ELF-1 (cell line): ENCODE measurements around the gene MYL6B.
"Not testable (repeated sequence)": the region's sequence is repeated elsewhere in the genome, so short reads cannot be mapped to it uniquely, and the experiment has no call there.

Experiments
- DNase-seq: peaks from one replicate; pipeline ENCODE4 v3.0.0-alpha.2; 2016; ENCODE audit warnings: low read depth, low spot score

Gene MYL6B

DNA sequence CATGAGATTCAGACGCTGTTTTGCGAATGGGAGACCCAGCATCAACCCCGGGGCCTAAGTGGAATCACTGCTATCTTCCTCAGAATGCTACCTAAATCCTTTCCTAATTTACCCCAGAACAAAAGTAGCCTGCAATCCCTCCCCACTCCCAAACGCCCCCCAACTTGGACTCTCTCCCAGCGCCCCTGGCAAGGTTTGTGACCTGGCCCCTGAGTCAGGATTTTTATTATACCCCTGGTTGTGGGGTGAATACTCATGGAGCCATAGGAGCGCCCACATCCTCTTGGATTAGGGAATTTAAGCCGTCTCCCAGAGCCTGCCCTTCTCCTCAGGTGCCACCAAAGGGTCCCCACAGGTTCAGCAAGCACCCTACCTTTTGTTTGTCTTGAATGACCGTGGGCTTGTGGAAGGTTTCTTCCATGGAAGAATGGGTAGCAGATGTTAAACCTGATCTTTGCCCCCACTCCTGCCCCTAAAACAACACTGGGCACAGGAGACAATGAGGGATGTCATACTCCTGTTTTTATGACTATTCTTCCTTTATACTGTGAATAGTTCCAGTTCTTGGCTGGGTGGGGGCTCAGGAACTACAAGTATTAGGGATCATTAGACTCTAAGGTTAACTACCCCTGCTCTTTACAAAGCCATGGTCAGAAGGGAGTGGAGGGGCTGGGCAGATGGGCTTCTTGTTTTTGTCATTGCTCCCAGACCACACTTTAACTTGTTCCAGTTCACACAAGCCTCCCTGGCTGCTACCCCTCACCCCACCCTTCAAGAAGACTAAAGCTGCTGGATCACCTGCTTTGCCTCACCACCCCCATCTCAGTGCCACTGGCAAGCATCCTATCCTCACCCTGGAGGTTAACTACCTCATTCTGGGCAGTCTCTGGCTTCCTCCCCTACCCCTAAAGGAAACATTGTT lies 630 bp downstream of the MYL6B start:
- DNase-seq, result no peak

DNA sequence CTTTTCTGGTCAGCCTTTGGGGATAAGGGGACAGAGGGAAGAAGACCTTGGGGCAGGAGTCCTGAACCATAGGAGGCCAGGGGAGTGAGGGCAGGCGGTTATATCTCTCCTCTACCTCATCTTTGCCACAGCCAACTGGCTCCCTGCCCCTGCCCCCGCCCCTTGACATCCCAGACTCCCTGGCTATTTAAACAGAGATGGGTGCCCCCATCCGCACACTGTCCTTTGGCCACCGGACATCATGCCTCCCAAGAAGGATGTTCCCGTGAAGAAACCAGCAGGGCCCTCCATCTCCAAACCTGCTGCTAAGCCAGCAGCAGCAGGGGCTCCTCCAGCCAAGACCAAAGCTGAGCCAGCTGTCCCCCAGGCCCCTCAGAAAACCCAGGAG lies 1.3 kb downstream of the MYL6B start:
- no peak for DNase-seq

DNA sequence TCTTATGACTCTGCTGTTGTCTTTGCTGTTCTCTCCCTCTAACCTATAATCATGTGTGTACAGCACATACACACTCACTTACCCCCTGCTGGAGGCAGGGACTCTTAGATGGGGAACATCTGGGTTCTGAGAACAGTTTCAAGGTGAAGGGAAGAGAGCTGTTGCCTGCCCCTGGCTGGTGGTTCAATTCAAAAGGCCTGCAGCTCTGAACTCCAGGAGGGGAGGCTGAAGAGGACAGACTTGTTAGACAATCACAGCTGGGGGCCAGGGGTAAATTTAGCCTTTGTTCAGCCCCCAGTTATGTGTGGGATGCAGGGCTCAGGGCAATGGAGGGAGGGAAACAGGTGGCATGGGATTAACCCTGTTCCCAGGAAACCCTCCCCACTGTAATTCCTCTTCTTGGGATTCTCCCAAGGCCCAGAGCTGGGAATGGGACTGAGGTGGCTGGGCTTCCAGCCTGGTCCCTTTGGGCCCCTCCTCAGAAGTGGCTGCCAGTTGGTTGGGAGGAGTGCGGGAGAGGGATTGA lies 1.9 kb downstream of the MYL6B start:
- no peak for DNase-seq

DNA sequence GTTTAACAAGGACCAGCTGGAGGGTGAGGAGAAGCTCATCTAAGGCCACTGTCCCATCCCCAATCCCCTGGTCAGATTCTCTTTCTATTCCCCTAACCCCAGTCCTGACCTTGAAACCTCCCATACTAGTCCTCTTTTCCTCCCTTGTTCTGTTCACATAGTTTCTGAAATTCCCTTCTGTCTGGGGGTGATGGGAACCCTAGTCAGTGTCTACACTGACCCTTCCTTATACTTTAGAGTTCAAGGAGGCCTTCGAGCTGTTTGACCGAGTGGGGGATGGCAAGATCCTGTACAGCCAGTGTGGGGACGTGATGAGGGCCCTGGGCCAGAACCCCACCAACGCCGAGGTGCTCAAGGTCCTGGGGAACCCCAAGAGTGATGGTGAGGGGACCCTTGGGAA lies 2.4 kb downstream of the MYL6B start:
- DNase-seq, result no peak

DNA sequence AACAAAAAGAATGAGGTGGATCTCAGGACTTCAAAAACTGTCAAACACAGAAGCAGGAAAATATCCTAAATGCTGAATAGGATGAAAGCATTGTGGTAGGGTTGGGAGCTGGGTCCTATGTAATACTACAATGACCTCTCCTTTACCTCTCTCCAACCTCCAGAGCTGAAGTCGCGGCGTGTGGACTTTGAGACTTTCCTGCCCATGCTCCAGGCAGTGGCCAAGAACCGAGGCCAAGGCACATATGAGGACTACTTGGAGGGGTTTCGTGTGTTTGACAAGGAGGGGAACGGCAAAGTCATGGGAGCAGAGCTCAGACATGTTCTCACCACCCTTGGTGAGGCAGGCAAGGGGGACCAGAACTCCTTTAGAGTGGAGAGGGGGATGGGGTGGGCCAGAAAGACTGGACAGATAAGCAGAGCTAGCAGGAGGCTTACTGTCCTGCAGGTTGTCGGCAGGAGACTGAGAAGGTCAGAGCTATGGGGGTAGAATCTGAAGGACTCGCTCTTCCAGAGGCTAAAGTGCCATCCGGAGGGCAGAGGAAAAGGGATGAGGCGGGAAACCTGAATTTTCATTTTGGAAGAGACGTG lies 3.0 kb downstream of the MYL6B start:
- no peak for DNase-seq

DNA sequence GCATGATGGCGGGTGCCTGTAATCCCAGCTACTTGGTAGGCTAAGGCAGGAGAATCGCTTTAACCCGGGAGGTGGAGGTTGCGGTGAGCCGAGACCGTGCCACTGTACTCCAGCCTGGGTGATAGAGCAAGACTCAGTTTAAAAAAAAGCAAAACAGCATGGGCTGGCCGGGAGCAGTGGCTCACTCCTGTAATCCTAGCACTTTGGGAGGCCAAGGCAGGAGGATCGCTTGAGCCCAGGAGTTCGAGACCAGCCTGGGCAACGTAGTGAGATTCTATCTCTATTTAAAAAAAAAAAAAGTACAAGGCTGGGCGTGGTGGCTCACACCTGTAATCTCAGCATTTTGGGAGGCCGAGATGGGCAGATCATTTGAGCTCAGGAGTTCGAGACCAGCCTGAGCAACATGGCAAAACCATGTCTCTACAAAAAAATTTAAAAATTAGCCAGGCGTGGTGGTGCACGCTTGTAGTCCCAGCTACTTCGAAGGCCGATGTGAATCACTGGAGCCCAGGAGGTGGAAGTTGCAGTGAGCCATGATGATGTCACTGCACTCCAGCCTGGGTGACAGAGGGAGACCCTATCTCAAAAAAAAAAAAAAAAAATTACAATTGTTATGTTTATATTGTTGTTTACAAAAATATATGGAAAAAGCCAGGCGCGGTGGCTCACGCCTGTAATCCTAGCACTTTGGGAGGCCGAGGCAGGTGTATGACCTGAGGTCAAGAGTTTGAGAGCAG lies 4.2 kb downstream of the MYL6B start:
- not testable (repeated sequence) for DNase-seq

DNA sequence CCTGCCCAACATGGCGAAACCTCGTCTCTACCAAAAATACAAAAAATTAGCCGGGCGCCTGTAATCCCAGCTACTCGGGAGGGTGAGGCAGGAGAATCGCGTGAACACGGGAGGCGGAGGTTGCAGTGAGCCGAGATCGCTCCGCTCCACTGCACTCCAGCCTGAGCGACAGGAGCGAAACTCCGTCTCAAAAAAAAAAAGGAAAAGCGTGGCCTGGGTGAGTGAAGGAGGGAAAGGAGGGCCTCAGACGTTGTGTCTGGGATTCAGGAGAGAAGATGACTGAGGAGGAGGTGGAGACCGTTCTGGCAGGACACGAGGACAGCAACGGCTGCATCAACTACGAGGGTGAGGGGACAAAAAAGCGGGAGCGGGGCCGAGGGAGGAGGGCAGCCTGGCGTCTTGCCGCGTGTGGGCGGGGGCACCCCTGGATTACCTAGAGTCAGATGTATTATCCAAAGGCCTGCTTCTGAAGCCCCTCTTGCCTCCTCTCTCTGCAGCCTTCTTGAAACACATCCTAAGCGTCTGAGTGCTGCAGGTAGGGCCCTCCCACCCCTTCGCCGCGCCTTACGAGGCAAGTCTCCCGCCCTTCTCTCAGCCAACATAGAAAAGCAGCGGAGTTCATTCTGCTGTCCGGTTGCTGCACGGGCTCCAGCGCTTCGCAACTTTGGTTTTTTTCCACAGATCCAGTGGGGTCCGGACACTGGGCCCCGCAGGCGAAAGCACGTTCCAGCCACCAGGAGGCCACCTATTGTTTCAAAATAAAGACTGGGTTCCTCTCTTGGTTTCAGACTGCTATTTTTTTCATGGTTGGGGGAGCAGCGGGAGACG lies 5.0 kb downstream of the MYL6B start:
- DNase-seq, result peak; percentile 93

DNA sequence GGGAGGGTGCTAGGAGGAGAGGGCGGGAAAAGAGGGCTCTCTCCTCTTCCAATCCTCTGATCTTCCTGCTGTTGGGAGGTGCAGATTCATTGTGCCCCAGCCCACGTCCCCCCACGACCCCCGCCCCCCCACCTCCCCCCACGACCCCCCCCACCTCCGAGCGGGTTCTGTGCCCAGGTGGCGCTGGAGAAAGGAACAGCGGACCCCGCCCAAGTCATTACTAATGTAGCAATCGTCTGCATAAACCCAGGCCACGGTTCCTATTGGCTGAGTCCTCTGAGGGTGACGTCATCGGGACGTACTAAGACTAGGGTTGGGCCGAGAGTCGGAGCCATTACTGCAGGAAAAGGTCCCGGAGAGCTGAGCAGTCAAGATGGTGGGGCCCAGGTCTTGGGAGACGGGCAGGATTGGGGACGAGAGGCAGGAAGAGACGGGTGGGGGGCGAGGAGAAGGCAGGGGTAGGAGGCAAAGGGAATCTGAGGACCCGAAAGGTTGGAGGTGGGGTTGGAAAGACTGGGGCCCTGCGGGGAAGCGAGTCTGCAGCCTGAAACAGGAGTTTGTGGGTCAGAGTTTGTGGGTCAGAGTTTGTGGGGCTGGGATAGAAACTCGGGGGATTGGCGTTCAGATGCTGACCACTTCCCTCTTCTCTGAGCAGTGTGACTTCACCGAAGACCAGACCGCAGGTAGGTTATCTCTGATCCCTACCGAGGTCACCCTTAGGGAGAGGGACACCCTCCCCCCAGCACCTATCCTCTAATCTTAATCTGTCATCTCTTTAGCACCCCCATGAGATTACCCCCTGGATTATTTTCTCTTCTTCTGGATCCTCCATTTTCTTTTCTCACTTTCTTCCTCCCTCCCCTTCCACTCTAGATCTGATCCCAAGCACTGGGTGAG lies 5.9 kb downstream of the MYL6B start, which contains the start of gene MYL6:
Gene MYL6, plus strand, starts transcription at position 331 of the 897 bp plus-strand sequence. Its CDS starts 43 bp downstream, at position 374.
- peak; percentile 95 for DNase-seq

DNA sequence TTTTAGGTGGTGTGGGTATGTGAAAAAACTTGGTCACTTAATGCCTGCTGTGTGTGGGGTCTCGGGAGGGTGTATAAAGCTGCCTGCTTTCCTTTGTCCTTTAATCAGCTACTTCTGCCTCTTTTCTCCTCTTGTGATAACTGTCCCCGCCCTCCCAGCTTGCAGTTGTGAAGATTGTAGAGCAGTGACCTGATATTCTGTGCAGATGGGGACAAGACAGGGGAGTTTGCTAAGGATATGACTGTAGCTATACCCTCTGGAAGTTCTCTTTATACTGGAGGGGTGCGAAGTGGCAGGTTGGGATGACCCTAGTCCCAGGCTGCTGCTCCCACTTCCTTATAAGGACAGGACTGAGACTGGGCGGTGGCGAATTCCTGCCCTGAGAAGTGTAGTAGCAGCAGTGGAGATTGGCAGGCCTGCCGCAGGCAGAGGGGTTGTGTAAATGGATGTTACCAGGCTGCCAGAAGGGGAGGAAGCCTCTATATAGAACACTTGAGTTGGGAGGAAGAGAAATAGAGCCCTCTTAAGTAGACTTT lies 6.6 kb downstream of the MYL6B start:
- DNase-seq, result peak; percentile 91

DNA sequence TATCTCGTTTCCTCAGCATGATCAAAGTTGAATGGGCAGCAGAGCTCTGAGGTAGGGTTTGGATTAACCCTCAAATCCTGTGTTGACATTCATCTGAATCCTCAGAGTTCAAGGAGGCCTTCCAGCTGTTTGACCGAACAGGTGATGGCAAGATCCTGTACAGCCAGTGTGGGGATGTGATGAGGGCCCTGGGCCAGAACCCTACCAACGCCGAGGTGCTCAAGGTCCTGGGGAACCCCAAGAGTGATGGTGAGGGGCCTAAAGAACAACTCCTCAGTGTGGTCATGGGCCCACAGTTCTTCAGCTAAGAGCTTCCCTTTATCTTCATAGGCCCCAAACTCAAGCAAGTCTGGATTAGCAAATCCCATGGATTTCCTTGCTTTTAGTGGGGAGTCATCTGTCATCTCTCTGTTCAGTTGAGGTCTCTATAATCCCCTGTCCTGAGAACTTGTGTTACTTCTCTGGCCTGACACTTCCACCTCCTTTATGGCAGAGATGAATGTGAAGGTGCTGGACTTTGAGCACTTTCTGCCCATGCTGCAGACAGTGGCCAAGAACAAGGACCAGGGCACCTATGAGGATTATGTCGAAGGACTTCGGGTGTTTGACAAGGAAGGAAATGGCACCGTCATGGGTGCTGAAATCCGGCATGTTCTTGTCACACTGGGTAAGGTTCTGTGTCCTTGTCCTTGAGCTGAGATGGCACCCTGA lies 7.2 kb downstream of the MYL6B start:
- DNase-seq, result no peak

DNA sequence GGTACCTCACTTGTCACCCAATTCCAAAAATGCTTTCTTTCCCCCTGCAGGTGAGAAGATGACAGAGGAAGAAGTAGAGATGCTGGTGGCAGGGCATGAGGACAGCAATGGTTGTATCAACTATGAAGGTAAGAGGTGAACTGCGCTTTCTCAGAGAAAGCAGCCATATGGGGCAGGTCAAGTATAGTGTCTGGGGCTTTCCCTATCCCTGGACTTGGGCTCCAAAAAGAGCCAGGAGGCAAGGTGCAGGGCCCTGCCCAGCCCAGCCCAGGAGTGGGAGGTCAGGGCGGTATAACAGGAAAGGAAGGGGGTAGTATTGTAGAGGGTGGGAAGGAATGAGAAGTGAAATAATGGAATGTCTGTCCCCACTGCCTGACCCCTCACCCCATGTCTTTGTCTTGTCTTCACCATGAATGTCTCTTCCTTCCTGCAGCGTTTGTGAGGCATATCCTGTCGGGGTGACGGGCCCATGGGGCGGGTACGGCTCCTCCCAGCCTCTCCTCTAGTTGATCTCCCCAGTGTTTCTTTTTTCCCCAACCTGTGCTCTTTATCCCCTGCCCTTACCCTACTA lies 7.9 kb downstream of the MYL6B start:
- DNase-seq, result peak; percentile 16

DNA sequence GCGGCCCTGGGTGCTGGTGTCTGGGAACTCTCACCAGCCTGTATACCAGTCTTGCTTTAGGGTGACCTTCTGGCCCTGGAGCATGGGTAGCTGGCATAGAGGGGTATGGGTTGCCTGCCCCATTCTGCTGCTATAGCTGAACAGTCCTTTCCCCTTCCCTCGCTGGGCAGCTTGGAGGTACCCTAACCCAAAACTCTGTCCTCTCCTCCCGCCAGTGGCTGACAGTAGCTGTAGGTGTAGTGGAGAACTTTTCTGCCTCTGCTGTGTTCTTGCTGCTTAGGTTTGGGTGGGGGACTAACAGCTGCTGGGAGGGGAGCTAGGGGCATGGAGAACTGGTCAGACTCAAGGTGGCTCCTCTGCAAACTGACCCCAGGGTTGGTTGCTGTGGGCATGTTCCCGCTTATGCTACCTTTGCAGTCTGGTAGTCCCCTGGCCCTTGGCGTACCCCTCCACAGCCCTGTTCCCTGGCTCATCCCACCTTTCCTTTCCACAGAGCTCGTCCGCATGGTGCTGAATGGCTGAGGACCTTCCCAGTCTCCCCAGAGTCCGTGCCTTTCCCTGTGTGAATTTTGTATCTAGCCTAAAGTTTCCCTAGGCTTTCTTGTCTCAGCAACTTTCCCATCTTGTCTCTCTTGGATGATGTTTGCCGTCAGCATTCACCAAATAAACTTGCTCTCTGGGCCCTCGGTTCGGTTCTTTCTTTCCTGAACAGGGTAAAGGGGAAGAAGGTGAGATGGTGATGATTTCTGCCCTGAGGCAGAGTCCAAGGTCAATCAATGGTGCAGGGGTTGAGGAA lies 8.7 kb downstream of the MYL6B start:
- peak; percentile 14 for DNase-seq

DNA sequence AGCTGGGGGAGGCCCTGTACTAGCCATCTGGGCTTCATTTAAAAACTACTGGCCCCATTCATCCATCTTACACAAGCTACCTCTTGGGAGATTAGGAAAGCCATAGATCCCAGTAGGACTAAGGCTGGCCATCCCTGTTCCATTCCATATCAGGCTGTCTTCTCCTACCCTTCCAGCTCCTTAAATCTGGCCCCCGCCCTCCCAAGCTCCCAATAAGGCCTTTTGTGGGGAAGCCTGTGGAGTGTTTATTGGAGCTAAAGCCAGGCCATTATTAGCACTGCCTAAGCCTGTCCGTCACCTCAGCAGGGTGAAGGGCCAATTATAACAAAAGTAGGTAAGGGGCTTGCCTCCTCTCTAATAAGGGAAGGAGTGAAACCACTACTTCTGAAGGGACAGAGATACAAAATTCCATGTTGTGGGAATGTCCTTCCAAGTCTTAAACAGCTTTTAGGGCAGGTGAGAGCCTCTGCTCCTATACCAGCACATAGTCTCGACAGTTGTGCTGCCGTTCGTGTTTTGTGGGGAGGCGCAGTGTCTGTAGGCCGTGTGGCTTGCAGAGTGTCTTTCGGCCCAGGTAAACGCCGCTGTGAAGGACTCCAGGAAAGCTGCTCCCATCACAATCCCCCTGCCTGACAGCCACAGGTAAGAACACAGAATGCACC lies 9.4 kb downstream of the MYL6B start:
- DNase-seq, result peak; percentile 31

DNA sequence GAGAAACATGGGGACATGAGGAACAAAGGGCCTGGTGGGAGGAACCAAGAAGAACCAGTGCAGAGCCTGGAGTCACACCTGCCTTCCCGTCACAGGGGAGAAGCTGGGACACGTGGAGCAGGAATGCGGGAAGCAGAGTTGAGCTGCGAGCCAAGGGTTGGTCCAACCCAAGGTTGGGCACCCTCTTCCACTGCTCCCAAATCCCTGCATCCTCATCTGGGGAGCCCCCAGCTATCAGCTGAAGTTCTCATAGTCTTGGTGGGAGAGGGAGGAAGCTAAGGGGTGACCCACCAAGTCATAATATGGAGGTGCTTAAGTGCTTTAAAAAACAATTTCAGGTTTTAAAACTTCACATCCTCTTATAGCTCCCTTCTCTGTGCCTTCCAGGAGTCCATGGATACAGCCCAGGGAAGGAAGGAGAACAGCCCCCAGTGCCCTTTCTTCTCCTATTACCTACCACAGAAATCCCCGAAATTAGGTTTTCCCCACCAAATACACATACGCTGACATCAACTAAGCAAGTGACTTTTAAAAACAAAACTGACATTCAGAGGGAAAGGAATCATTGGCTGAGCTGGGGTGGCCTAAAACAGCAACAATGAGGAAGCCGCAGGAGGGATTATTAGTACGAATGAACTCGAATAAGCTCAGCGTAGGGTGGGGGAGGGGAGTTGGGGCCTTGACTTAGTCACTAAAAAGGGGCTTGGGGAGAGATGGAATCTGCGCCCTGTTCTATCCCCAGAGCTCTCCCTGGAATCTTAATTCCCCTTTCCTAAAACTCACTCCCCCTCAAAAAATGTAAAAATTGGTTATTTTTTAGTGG lies 10.3 kb downstream of the MYL6B start:
- peak; percentile 39 for DNase-seq

DNA sequence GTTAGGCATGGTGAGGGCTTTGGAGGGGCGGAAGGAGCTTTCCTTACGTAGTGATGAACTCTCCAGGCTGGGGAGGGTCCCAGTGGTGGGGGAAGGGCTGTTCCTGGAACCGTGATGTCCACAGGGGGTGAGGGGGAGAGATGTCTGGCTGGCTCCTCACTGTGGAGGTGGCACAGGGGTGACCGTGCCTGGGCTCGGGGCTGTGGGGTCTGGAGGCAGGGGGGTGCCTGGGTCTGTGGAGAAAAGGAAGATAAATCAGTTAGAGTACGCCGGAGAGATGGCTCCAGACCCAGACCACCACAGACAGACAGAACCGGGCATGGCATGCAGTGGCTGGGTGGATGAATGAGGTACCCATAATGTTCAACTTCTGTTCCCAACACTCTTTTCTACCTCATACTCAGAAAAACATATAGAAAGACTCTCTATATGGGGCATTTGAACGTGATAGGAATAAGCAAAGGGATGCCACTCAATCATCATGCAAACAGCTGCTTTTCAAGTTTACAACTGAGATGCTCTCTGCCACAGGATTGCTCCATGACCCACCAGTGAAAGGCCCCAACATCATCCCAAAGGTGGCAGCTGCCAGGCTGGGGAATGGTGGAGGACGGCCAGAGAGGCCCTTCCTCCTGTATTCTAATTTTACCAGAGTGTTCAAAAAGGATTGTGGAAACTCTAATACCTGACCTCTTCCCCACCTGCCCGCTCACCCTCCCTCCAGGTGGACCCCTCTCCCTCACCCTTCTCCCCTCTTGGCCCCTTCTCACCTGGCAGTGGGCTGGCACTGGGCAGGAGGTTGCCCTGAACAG lies 11.4 kb downstream of the MYL6B start:
- DNase-seq, result peak; percentile 30

DNA sequence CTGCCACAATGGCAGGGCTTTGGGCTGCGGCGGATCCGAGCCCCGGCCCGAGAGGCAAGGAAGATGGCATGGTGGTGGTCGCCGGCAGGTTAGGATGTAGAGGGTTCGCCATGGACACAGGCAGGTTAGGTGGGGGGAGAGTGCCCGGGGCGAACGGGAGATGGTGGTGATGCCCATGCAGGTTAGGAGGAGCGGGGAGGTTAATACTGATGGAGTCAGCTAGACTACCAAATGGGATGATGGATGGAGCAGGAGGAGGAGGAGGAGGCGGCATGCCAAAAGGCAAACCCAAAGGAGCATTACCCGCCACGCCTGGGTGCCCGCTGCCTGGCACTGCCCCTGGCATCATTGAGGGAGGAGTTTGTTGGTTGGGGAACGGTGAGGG lies 11.9 kb downstream of the MYL6B start:
- no peak for DNase-seq
